GM12892 (cell line): ENCODE data around the gene TCEAL9.

Source experiments
- DNase-seq: peaks from one replicate; pipeline ENCODE4 v3.0.0; 2011; ENCODE audit not compliant: insufficient read length
- FAIRE-seq: peaks from 2 replicates; lab custom pipeline; 2011; peaks lifted over from hg19 to GRCh38; lab: Jason Lieb, UNC
- POLR2A ChIP-seq: IDR thresholded peaks from 2 replicates; pipeline ENCODE4 v1.6.1; 2011; ENCODE audit warnings: low read depth, low read length, control low read depth
- POLR2AphosphoS5 ChIP-seq: IDR thresholded peaks from 2 replicates; pipeline ENCODE4 v1.6.1; 2011; ENCODE audit warnings: low read depth, low read length, control low read depth
- TAF1 ChIP-seq: IDR thresholded peaks from 2 replicates; pipeline ENCODE4 v1.6.1; 2011; ENCODE audit warnings: low read depth, mild to moderate bottlenecking, control low read depth, low read length, borderline replicate concordance

TCEAL9 gene

DNA sequence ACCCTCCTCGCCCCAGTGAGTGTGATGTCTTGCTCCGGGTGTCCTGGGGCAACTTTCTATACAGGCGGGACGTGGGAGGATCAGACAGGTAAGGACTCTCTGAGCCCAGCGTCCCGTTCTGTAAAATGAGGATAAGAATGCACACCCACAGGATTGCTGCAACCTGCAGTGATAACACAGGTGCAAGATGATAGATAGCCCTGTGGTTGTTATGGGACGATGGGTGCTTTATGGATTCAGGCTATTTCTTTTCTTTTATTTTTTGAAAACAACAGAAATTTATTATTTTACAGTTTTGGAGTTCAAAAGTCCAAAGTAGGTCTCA is 48.7 kb downstream of the TCEAL9 start:
- FAIRE-seq: no peak
- TF ChIP-seq TAF1 (no peak), POLR2AphosphoS5 (no peak), POLR2A (no peak)
- DNase-seq: no peak

DNA sequence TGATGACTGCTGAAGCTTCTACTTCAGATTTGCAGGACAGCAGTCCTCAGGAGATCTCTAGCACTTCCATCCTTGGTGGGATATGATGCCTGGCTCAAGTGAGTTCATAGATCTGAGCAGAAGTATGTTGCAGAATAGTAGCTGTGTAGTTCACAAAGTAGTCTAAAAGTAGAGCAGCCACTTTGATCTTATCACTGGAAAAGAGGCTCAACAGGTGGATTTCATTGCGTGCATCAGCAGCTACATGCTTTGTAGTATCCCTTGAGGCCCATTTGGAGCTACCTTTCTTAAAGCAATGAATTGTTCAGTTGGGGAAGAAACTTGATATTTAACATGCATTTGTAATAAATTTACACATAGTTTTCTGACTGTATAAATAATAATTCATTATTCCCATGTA is 50.0 kb downstream of the TCEAL9 start:
- no peak for FAIRE-seq
- no peak for DNase-seq

DNA sequence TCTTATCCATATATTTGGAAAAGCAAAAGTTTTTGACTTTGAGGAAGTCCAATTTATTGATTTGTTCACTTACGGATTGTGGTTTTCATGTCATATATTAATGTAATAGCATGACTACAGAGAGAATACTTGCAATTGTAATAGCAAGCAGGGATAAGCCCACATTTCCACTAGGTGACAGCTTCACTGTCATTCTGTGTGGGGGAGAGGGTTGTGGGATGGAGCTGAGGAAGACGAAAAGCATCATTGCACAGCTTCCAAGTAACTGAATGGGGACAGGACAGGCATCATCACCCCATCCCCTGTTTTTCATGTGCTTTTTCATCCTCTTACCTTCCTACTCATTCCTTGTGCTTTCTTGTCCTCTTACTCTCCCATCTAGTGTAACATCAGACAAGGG is 51.5 kb downstream of the TCEAL9 start:
- no peak for FAIRE-seq
- no peak for DNase-seq
- TF ChIP-seq POLR2A: no peak
- no peak for TF ChIP-seq POLR2AphosphoS5

More for the DNA sequence above, 50.0 kb downstream of the TCEAL9 start:
- TF ChIP-seq TAF1: no peak
- TF ChIP-seq POLR2A: no peak
- no peak for TF ChIP-seq POLR2AphosphoS5
